A549 (cell line): ENCODE measurements around the gene TMEM9.

Experiments used
- CTCF ChIP-seq: fragments of >200 bp; sonication (Bioruptor Twin); formaldehyde crosslinking; IDR thresholded peaks from 3 replicates; pipeline ENCODE4 v1.5.1; 2016
- KDM1A ChIP-seq: fragments of 200-600 bp; sonication (generic); IDR thresholded peaks from 2 replicates; pipeline ENCODE4 v1.6.1; 2016; ENCODE audit warnings: low read depth, mild to moderate bottlenecking
- POLR2A ChIP-seq: IDR thresholded peaks from 2 replicates; pipeline ENCODE4 v1.6.1; 2012; ENCODE audit warnings: mild to moderate bottlenecking, low read length

- peak; percentile 61 for TF ChIP-seq POLR2A
- no peak for TF ChIP-seq CTCF
- TF ChIP-seq KDM1A = no peak
These were observed 16.3 kb upstream of the TMEM9 start for GRCh38 chr1:201170533-201171062.
